ENCODE measurements around the gene WRAP73. TPM values are rescaled to one million over a fixed set of nuclear protein-coding genes. Genes with fewer than 3 reads are reported as not detected.

WRAP73 gene
- total and polyA plus RNA-seq, 2 experiments from 2014 or later: 22.6 to 43.3 TPM

GRCh38 chr1:3600354-3600753, 49.5 kb downstream of the WRAP73 start:
- Histone ChIP-seq H3K4me2 (no peak overlapping the region), H3K4me3 (no peak overlapping the region), H3K27ac (ENCODE audit: low read depth) (no peak overlapping the region), H3K27me3 (ENCODE audit: insufficient read depth) (no peaks in the 10 kb centered on the region), H3K4me1 (ENCODE audit: insufficient read depth) (peaks cover 13% of the 10 kb centered on the region; the same call in 1 of the 2 replicates), H3K9me2 (ENCODE audit: insufficient read depth) (no peaks in the 10 kb centered on the region), H4K20me1 (replicated peaks; ENCODE audit: insufficient read depth) (no peaks in the 10 kb centered on the region; the same call in 1 of the 2 replicates), H3K79me2 (replicated peaks; ENCODE audit: insufficient read depth) (0 out of 2 replicates have a peak, but pooled peaks cover 9% of the 10 kb centered on the region), H3F3A (replicated peaks; ENCODE audit: low read depth) (0 out of 2 replicates have a peak, but pooled peaks cover 3% of the 10 kb centered on the region), H2AFZ (no peak overlapping the region), H3K36me3 (ENCODE audit: insufficient read depth) (no peaks in the 10 kb centered on the region)
- ATAC-seq (no peak), DNase-seq (ENCODE audit: low spot score) (no peak)
- Mint-ChIP-seq H3K27ac (no peak overlapping the region), H3K4me1 (peaks cover 16% of the 10 kb centered on the region), H3K36me3 (ENCODE audit: low read depth) (no peaks in the 10 kb centered on the region; the same call in 2 of the 3 replicates), H3K9me3 (no peaks in the 10 kb centered on the region), H3K27me3 (ENCODE audit: insufficient read depth, low read depth, poor library complexity) (peaks cover 4% of the 10 kb centered on the region), H3K4me3 (no peak overlapping the region)
- TF ChIP-seq REST (IDR thresholded peaks at IDR 0.05; ENCODE audit: unreplicated experiment) (no peak), EZH2 (IDR thresholded peaks at IDR 0.05; ENCODE audit: low read depth, unreplicated experiment) (no peak), ZNF331 (CRISPR knock-in tag; IDR thresholded peaks at IDR 0.05; ENCODE audit: low read depth) (no peak)

GRCh38 chr1:3599816-3600215, 50.1 kb downstream of the WRAP73 start:
- DNase-seq (ENCODE audit: low spot score): no peak
- Histone ChIP-seq H3K4me2 (no peak overlapping the region), H3K27ac (ENCODE audit: low read depth) (no peak overlapping the region), H3K36me3 (ENCODE audit: insufficient read depth) (no peaks in the 10 kb centered on the region), H3K4me1 (ENCODE audit: insufficient read depth) (peaks cover 13% of the 10 kb centered on the region; the same call in 1 of the 2 replicates), H3K4me3 (no peak overlapping the region), H3F3A (replicated peaks; ENCODE audit: low read depth) (0 out of 2 replicates have a peak, but pooled peaks cover 3% of the 10 kb centered on the region), H2AFZ (no peak overlapping the region), H3K9me2 (ENCODE audit: insufficient read depth) (no peaks in the 10 kb centered on the region), H4K20me1 (replicated peaks; ENCODE audit: insufficient read depth) (no peaks in the 10 kb centered on the region; the same call in 1 of the 2 replicates), H3K27me3 (ENCODE audit: insufficient read depth) (no peaks in the 10 kb centered on the region), H3K79me2 (replicated peaks; ENCODE audit: insufficient read depth) (0 out of 2 replicates have a peak, but pooled peaks cover 4% of the 10 kb centered on the region)
- H3K36me3 Mint-ChIP-seq (ENCODE audit: low read depth): no peaks in the 10 kb centered on the region; the same call in 2 of the 3 replicates
- H3K4me1 Mint-ChIP-seq: peaks cover 16% of the 10 kb centered on the region
- H3K27me3 Mint-ChIP-seq (ENCODE audit: insufficient read depth, low read depth, poor library complexity): peaks cover 4% of the 10 kb centered on the region
- ATAC-seq: no peak
- H3K9me3 Mint-ChIP-seq: no peaks in the 10 kb centered on the region
- H3K27ac Mint-ChIP-seq: no peak overlapping the region
- H3K4me3 Mint-ChIP-seq: no peak overlapping the region
- TF ChIP-seq CTCF (conservative IDR thresholded peaks at IDR 0.05; ENCODE audit: low read depth in 2 of 2): no peak
- TF ChIP-seq EZH2phosphoT487 (IDR thresholded peaks at IDR 0.05; ENCODE audit: unreplicated experiment): no peak
- TF ChIP-seq EZH2 (IDR thresholded peaks at IDR 0.05; ENCODE audit: low read depth, unreplicated experiment): no peak
- TF ChIP-seq ZNF331 (CRISPR knock-in tag; IDR thresholded peaks at IDR 0.05; ENCODE audit: low read depth): no peak
- no peak for TF ChIP-seq CREB1 (CRISPR knock-in tag; IDR thresholded peaks at IDR 0.05; ENCODE audit: low read depth)
- no peak for TF ChIP-seq STAT1 (IDR thresholded peaks at IDR 0.05; ENCODE audit: unreplicated experiment)
- TF ChIP-seq POLR2AphosphoS5 (IDR thresholded peaks at IDR 0.05; ENCODE audit: low read depth): no peak
- no peak for TF ChIP-seq REST (IDR thresholded peaks at IDR 0.05; ENCODE audit: unreplicated experiment)
- no peak for TF ChIP-seq JUNB (IDR thresholded peaks at IDR 0.05; ENCODE audit: unreplicated experiment)

Data from GM23338 (cell line).